ENCODE data around the gene SAG. TPM values are rescaled to one million over a fixed set of nuclear protein-coding genes. Genes with fewer than 3 reads are reported as not detected.

The SAG gene
- total and polyA plus RNA-seq, 10 of the 15 experiments (the other 5 are each of a cell fraction or from before 2014, with no cell fraction given) = 0.06 to 0.47 TPM; not detected in 8

GRCh38 chr2:233281992-233282603 lies 25.5 kb upstream of the SAG start:
- ATAC-seq = no peak
- DNase-seq (ENCODE audit: low read depth, low spot score) = no peak
- RAD21 ChIA-PET (ENCODE audit: unreplicated experiment) = no interaction called here
- Histone ChIP-seq H3K9ac (ENCODE audit: control insufficient read depth, insufficient read depth, low read length) (no peak overlapping the region), H3K4me2 (ENCODE audit: control insufficient read depth, insufficient read depth) (no peak overlapping the region), H4K20me1 (ENCODE audit: control insufficient read depth, insufficient read depth) (no peaks in the 10 kb centered on the region), H3K4me1 (ENCODE audit: control insufficient read depth, insufficient read depth, low read length) (no peaks in the 10 kb centered on the region), H2AFZ (ENCODE audit: control insufficient read depth, low read depth, low read length) (no peak overlapping the region), H3K9me3 (replicated peaks; ENCODE audit: control insufficient read depth, insufficient read depth, low read length) (no peaks in the 10 kb centered on the region), H3K27me3 (replicated peaks in 1 of 2; ENCODE audit: control insufficient read depth in 2 of 2, insufficient read depth in 2 of 2, low read length in 1 of 2) (no peaks in the 10 kb centered on the region), H3K36me3 (ENCODE audit: control insufficient read depth in 2 of 2, insufficient read depth in 2 of 2, low read length in 1 of 2) (peaks cover 25 to 38% of the 10 kb centered on the region in 2 experiments), H3K79me2 (ENCODE audit: control insufficient read depth, insufficient read depth, low read length) (no peaks in the 10 kb centered on the region), H3K4me3 (no peak overlapping the region), H3K27ac (ENCODE audit: control insufficient read depth, insufficient read depth) (no peak overlapping the region)
- TF ChIP-seq EED (IDR thresholded peaks at IDR 0.05; ENCODE audit: low read depth) (no peak), SPI1 (IDR thresholded peaks at IDR 0.05; ENCODE audit: borderline replicate concordance, insufficient read depth, low read depth, low read length) (no peak), POU2F2 (IDR thresholded peaks at IDR 0.05; ENCODE audit: borderline replicate concordance, low read depth, low read length) (no peak), PBX3 (IDR thresholded peaks at IDR 0.05; ENCODE audit: insufficient replicate concordance, low read depth, low read length) (no peak), PAX5 (IDR thresholded peaks at IDR 0.05; ENCODE audit: borderline replicate concordance, low read depth, low read length) (no peak), POLR2AphosphoS5 (IDR thresholded peaks at IDR 0.05; ENCODE audit: low read length) (no peak), BCL3 (IDR thresholded peaks at IDR 0.05; ENCODE audit: borderline replicate concordance, insufficient read depth, low read depth, low read length, poor library complexity, severe bottlenecking) (no peak), JUND (IDR thresholded peaks at IDR 0.05; ENCODE audit: low read depth, low read length) (no peak), YY1 (IDR thresholded peaks at IDR 0.05; ENCODE audit: low read depth, low read length) (no peak), CBX5 (IDR thresholded peaks at IDR 0.05; ENCODE audit: low read depth) (no peak), MEF2B (IDR thresholded peaks at IDR 0.05; ENCODE audit: partially characterized antibody, poor library complexity, severe bottlenecking) (no peak), SRF (IDR thresholded peaks at IDR 0.05; ENCODE audit: low read depth in 2 of 2, low read length in 2 of 2) (no peak), ZSCAN29 (IDR thresholded peaks at IDR 0.05) (no peak), NFIC (IDR thresholded peaks at IDR 0.05; ENCODE audit: low read depth, low read length) (no peak), RELA (IDR thresholded peaks at IDR 0.05; ENCODE audit: borderline replicate concordance, partially characterized antibody) (no peak)
- WGBS (ENCODE audit: insufficient coverage, insufficient replicate concordance, low lambda C conversion rate, missing lambda C conversion rate) = 86% methylated on average over 6 of the region's 6 CpGs
- BruUV-seq (replicated peaks) = no TSS peak
- intact Hi-C loops (cut with micrococcal nuclease; ENCODE audit: unreplicated experiment) = no loop called here
- CTCF ChIA-PET = no interaction called here
- POLR2A ChIA-PET = no interaction called here
- no peak for FAIRE-seq
- in situ Hi-C loops (cut with MboI) = no loop called here
- SMC1A ChIA-PET (ENCODE audit: uncharacterized antibody, unreplicated experiment) = no interaction called here
